GM12801 (cell line): ENCODE results near the gene RHBDL3.

Experiments used
- CTCF ChIP-seq: IDR thresholded peaks from one replicate; pipeline ENCODE4 v1.5.1; 2011; ENCODE audit warnings: control low read depth; ENCODE audit not compliant: insufficient read length; ENCODE audit errors: extremely low read depth

The RHBDL3 gene

DNA sequence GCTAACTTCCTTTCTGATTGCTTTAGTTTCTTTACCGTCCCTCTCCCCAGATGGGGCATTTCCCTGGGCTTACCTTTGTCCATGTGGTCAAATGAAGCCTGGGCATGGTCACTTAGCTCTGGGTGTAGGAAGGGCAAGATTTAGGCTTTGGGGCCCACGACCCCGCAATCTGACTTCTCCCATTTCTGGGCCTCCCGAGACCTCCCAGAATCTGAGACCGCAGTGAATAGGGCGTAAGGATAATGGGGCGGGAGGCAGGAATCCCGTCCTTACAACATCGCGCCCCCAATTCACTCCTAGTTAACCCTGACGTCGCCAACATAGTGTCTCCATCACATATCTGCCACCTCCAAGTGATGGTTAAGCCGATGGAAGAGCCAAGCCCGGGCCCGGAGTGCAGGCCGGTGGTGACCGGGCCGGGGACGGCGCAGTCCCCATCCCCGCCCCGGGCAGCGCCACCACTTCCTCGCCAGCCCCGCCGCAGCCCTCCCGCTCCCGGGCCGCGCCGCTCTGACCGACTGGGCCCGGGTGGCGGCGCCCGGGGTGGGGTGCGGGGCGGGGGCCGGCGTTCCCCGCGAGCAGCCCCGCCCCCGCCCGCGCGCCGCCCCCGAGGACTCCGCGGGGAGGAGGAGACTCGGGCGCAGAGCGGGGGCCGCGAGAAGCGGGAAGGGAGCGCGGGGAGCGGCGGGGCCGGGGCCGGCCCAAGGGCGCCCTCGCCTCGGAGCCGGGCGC is at the start of gene RHBDL3:
Gene RHBDL3, plus strand, starts transcription at position 641 of the 732 bp plus-strand sequence. CDS start 358 bp downstream, outside the sequence.
- TF ChIP-seq CTCF = no peak

DNA sequence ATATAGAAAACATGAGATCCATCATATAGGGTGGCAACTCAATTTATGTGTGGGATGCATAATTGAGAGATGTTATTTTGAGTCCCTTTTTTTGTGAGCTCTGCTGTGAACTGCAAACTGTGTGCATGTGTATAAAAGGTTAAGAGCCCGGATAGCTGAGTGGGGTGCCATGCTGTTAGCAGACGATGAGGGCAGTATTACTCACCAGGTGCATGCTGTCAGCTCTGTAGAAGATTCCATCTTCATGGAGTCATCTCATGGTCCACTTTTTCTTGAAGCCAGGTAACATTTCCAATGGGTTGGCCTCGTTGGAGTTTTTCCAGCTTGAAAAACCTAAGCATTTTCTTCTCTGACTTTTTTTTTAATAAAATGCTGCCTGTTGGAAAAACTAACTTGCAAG is 43.0 kb upstream of the RHBDL3 start:
- TF ChIP-seq CTCF = no peak

DNA sequence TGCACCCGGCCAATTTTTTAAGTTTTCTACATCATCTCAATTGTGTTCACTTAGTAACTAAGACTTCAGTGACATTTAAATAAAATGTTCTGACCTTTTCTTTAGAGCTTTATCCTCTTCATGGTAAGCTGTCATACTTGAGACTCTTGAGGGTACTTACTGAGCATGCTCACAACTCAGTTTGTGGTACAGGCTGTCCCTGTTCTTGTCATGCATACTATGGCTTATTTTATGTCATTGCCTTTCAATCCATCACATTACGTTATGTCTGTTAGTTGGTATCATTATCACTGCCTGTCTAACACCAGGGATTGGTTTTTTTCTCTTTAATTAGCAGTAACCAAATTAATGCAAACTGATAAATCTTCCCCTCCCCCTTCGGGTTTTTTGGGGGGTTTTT is 41.9 kb upstream of the RHBDL3 start:
- TF ChIP-seq CTCF = no peak

DNA sequence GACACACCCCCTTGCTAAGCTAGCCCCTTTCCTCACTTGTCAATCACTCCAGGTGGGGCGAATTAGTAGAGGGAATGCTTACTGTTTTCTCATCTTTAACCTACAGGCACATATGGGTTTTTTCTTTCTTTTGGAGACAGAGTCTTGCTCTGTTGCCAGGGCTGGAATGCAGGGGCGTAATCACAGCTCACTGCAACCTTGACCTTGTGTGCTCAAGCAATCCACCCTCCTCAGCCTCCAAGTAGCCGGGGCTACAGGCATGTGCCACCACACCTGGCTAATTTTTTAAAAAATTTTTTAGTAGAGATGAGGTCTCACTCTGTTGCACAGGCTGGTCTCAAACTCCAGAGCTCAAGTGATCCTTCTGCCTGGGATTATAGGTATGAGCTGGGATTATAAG is 38.7 kb upstream of the RHBDL3 start:
- no peak for TF ChIP-seq CTCF

DNA sequence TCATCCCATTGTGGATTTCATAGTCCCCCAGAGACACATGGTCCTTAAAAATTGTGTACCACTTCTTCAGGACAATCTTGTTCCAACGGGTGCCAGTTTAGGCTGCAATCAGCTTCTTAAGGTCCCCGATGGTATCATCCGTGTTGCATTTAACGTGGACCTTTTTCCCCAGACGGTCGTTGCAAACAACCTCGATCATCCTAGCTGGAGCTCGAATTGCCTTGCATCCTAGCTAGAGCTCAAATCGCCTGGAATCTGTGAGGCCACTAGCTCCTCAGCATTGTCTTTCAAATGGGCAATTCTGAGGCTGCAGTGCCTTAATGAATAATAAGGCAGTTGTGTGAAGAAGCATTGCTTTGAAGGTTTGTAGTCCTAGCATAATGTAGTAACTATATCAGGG is 37.7 kb upstream of the RHBDL3 start:
- no peak for TF ChIP-seq CTCF

- TF ChIP-seq CTCF = no peak
These were observed 30.0 kb upstream of the RHBDL3 start for GRCh38 chr17:32235588-32235987.

DNA sequence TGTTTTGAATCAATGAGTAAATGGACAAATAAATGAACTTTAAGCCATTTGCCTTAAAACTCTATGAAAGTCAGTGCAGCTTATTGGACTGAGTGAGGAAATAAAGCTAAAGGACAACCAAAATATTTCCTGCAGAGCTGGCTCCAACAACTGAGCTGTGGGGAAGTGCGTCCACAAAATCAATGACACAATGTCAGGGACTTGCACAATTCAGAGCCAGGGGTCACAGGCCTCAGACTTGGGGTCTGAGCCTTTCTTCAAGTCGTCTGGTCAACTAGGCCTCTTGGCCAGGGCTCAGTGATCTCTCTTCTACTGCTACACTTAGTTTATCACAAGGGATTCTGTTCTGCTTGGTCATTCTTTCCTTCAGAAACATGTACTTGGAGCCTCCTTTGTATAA is 26.2 kb upstream of the RHBDL3 start:
- TF ChIP-seq CTCF = no peak
